ENCODE data around the gene VWA1. TPM values are rescaled to one million over a fixed set of nuclear protein-coding genes. Genes with fewer than 3 reads are reported as not detected.
"Not testable (repeated sequence)": the region's sequence is repeated elsewhere in the genome, so short reads cannot be mapped to it uniquely, and the experiment has no call there.

The VWA1 gene
- total and polyA plus RNA-seq, 2 experiments from 2014 or later = 7.2 to 31.5 TPM

- TF ChIP-seq NANOG (IDR thresholded peaks at IDR 0.05; ENCODE audit: borderline replicate concordance) (no peak), CTCF (conservative IDR thresholded peaks at IDR 0.05; ENCODE audit: low read depth in 2 of 2) (no peak), POLR2AphosphoS5 (IDR thresholded peaks at IDR 0.05; ENCODE audit: low read depth) (no peak), ETS1 (IDR thresholded peaks at IDR 0.05) (no peak), CREB1 (CRISPR knock-in tag; IDR thresholded peaks at IDR 0.05; ENCODE audit: low read depth) (no peak), REST (IDR thresholded peaks at IDR 0.05; ENCODE audit: unreplicated experiment) (no peak), ZNF331 (CRISPR knock-in tag; IDR thresholded peaks at IDR 0.05; ENCODE audit: low read depth) (no peak), STAT1 (IDR thresholded peaks at IDR 0.05; ENCODE audit: unreplicated experiment) (no peak), ZNF114 (CRISPR knock-in tag; IDR thresholded peaks at IDR 0.05) (no peak)
- Histone ChIP-seq H3K9me2 (ENCODE audit: insufficient read depth) (no peaks in the 10 kb centered on the region), H3F3A (replicated peaks; ENCODE audit: low read depth) (0 out of 2 replicates have a peak, but pooled peaks cover 6% of the 10 kb centered on the region), H3K4me2 (no peak overlapping the region), H4K20me1 (replicated peaks; ENCODE audit: insufficient read depth) (peaks cover 6% of the 10 kb centered on the region; the same call in 1 of the 2 replicates), H3K79me2 (replicated peaks; ENCODE audit: insufficient read depth) (peaks cover 12% of the 10 kb centered on the region), H3K27ac (ENCODE audit: low read depth) (no peak overlapping the region), H3K4me3 (no peak overlapping the region), H3K27me3 (ENCODE audit: insufficient read depth) (no peaks in the 10 kb centered on the region), H3K36me3 (ENCODE audit: insufficient read depth) (peaks cover 10% of the 10 kb centered on the region), H2AFZ (no peak overlapping the region), H3K4me1 (ENCODE audit: insufficient read depth) (no peaks in the 10 kb centered on the region)
- ATAC-seq = no peak
- Mint-ChIP-seq H3K27ac (peak overlapping the region; percentile 38; the same call in 1 of the 2 replicates), H3K4me1 (no peaks in the 10 kb centered on the region), H3K4me3 (no peak overlapping the region), H3K36me3 (ENCODE audit: low read depth) (peaks cover 70% of the 10 kb centered on the region), H3K27me3 (ENCODE audit: insufficient read depth, low read depth, poor library complexity) (peaks cover 10% of the 10 kb centered on the region), H3K9me3 (no peaks in the 10 kb centered on the region)
- no peak for DNase-seq (ENCODE audit: low spot score)
Observed at GRCh38 chr1:1479547-1480487, 44.3 kb downstream of the VWA1 start.

- not testable (repeated sequence) for H4K20me1 ChIP-seq (replicated peaks; ENCODE audit: insufficient read depth); H2AFZ ChIP-seq; H3K36me3 ChIP-seq (ENCODE audit: insufficient read depth); H3F3A ChIP-seq (replicated peaks; ENCODE audit: low read depth); H3K9me2 ChIP-seq (ENCODE audit: insufficient read depth); H3K27ac Mint-ChIP-seq; H3K27me3 ChIP-seq (ENCODE audit: insufficient read depth); H3K27me3 Mint-ChIP-seq (ENCODE audit: insufficient read depth, low read depth, poor library complexity); H3K4me1 ChIP-seq (ENCODE audit: insufficient read depth); H3K4me2 ChIP-seq; H3K4me3 ChIP-seq; H3K4me3 Mint-ChIP-seq; DNase-seq (ENCODE audit: low spot score); ATAC-seq; H3K4me1 Mint-ChIP-seq; H3K27ac ChIP-seq (ENCODE audit: low read depth); H3K9me3 Mint-ChIP-seq
- H3K79me2 ChIP-seq (replicated peaks; ENCODE audit: insufficient read depth) = peaks cover 12% of the 10 kb centered on the region
- H3K36me3 Mint-ChIP-seq (ENCODE audit: low read depth) = peaks cover 70% of the 10 kb centered on the region
Observed at GRCh38 chr1:1480488-1480867, 45.0 kb downstream of the VWA1 start.
